SK-N-DZ (cell line): ENCODE data around the gene KIAA0319L. TPM values are rescaled to one million over a fixed set of nuclear protein-coding genes. Genes with fewer than 3 reads are reported as not detected.
"Not testable (repeated sequence)": the region's sequence is repeated elsewhere in the genome, so short reads cannot be mapped to it uniquely, and the experiment has no call there.

Source experiments
- DNase-seq: peaks from one replicate; pipeline ENCODE4 v3.0.0-alpha.2; 2015; ENCODE audit warnings: low spot score
- polyA plus RNA-seq, 2 experiments: library from polyadenylated mRNA; depleted of rRNA; stranded (reverse); fragments of >200 nt; gene quantifications; 2 replicates each; pipeline ENCODE4 v1.2.3, GENCODE V29; 2014

KIAA0319L gene
- 25.4 and 28.4 TPM in 2 replicates for polyA plus RNA-seq (2014; cell fraction: cytosol; rRNA removed)
- 28.3 and 52.9 TPM in 2 replicates for polyA plus RNA-seq (2014; cell fraction: nucleus; rRNA removed)

GRCh38 chr1:35557118-35557610 lies at the start of gene KIAA0319L:
Gene KIAA0319L, minus strand, starts transcription at chr1:35557403. Its CDS starts 2,912 bp downstream, at chr1:35554491.
- peak; percentile 87 for DNase-seq

GRCh38 chr1:35605867-35606182 lies 48.6 kb upstream of the KIAA0319L start:
- DNase-seq, result no peak

GRCh38 chr1:35605071-35605866 lies 48.1 kb upstream of the KIAA0319L start:
- no peak for DNase-seq

GRCh38 chr1:35603941-35604340 lies 46.7 kb upstream of the KIAA0319L start:
- no peak for DNase-seq

GRCh38 chr1:35603468-35603867 lies 46.3 kb upstream of the KIAA0319L start:
- DNase-seq, result no peak

- no peak for DNase-seq
Observed at GRCh38 chr1:35600593-35600992, 43.4 kb upstream of the KIAA0319L start.

GRCh38 chr1:35599411-35599810 lies 42.2 kb upstream of the KIAA0319L start:
- no peak for DNase-seq

GRCh38 chr1:35598895-35599294 lies 41.7 kb upstream of the KIAA0319L start:
- DNase-seq, result no peak

- no peak for DNase-seq
Observed at GRCh38 chr1:35597870-35598269, 40.7 kb upstream of the KIAA0319L start.

- DNase-seq, result no peak
Observed at GRCh38 chr1:35595684-35596083, 38.5 kb upstream of the KIAA0319L start.

- DNase-seq, result no peak
Observed at GRCh38 chr1:35594005-35594760, 37.0 kb upstream of the KIAA0319L start.

- no peak for DNase-seq
Observed at GRCh38 chr1:35592991-35593769, 36.0 kb upstream of the KIAA0319L start.

GRCh38 chr1:35591211-35591610 lies 34.0 kb upstream of the KIAA0319L start:
- DNase-seq, result no peak

GRCh38 chr1:35590476-35591040 lies 33.4 kb upstream of the KIAA0319L start:
- DNase-seq, result no peak

- DNase-seq, result no peak
Observed at GRCh38 chr1:35589516-35590427, 32.6 kb upstream of the KIAA0319L start.

GRCh38 chr1:35588197-35588910 lies 31.2 kb upstream of the KIAA0319L start:
- no peak for DNase-seq

- DNase-seq, result no peak
Observed at GRCh38 chr1:35587736-35588135, 30.5 kb upstream of the KIAA0319L start.

GRCh38 chr1:35586808-35587207 lies 29.6 kb upstream of the KIAA0319L start:
- no peak for DNase-seq

- DNase-seq, result not testable (repeated sequence)
Observed at GRCh38 chr1:35585805-35586204, 28.6 kb upstream of the KIAA0319L start.

- DNase-seq, result no peak
Observed at GRCh38 chr1:35585281-35585680, 28.1 kb upstream of the KIAA0319L start.
